GM23248 (cell line): ENCODE results near the gene KCNJ6. TPM values are rescaled to one million over a fixed set of nuclear protein-coding genes. Genes with fewer than 3 reads are reported as not detected.
"Not testable (repeated sequence)": the region's sequence is repeated elsewhere in the genome, so short reads cannot be mapped to it uniquely, and the experiment has no call there.

Experiments
- DNase-seq: peaks from one replicate; pipeline ENCODE4 v3.0.0-alpha.2; 2015
- H2AFZ ChIP-seq: fragments of 200-600 bp; sonication (generic); 2 replicates; pipeline ENCODE4 v1.6.1; 2016; ENCODE audit warnings: antibody characterized with exemption
- H3F3A ChIP-seq: fragments of 200-600 bp; sonication (generic); 2 replicates; pipeline ENCODE4 v1.6.1; 2016; ENCODE audit warnings: mild to moderate bottlenecking, antibody characterized with exemption, mixed run types; ENCODE audit not compliant: insufficient read depth
- H3K27ac ChIP-seq: fragments of 200-600 bp; sonication (generic); 2 replicates; pipeline ENCODE4 v1.5.1; 2016; ENCODE audit warnings: mild to moderate bottlenecking
- H3K27me3 ChIP-seq: fragments of 200-600 bp; sonication (generic); replicated peaks from 2 replicates; pipeline ENCODE4 v1.6.1; 2016; ENCODE audit warnings: mild to moderate bottlenecking; ENCODE audit not compliant: insufficient read depth
- H3K36me3 ChIP-seq: fragments of 200-600 bp; sonication (generic); 2 replicates; pipeline ENCODE4 v1.6.1; 2016; ENCODE audit warnings: low read depth, mild to moderate bottlenecking
- H3K4me1 ChIP-seq: fragments of 200-600 bp; sonication (generic); 2 replicates; pipeline ENCODE4 v1.6.1; 2016; ENCODE audit warnings: mild to moderate bottlenecking; ENCODE audit not compliant: insufficient read depth
- H3K4me2 ChIP-seq: fragments of 200-600 bp; sonication (generic); one replicate; pipeline ENCODE4 v1.6.1; 2016; ENCODE audit warnings: mild to moderate bottlenecking; ENCODE audit not compliant: unreplicated experiment
- H3K4me3 ChIP-seq: fragments of 200-600 bp; sonication (generic); 2 replicates; pipeline ENCODE4 v1.5.1; 2016; ENCODE audit warnings: mild to moderate bottlenecking
- H3K79me2 ChIP-seq: fragments of 200-600 bp; sonication (generic); 2 replicates; pipeline ENCODE4 v1.6.1; 2016; ENCODE audit warnings: mild to moderate bottlenecking; ENCODE audit not compliant: insufficient read depth
- H3K9ac ChIP-seq: fragments of 200-600 bp; sonication (generic); 2 replicates; pipeline ENCODE4 v1.6.1; 2016; ENCODE audit warnings: mild to moderate bottlenecking
- H3K9me2 ChIP-seq: fragments of 200-600 bp; sonication (generic); 2 replicates; pipeline ENCODE4 v1.6.1; 2016; ENCODE audit warnings: mixed run types, mild to moderate bottlenecking, moderate library complexity; ENCODE audit not compliant: insufficient read depth
- H3K9me3 ChIP-seq: fragments of 200-600 bp; sonication (generic); one replicate; pipeline ENCODE4 v1.6.1; 2017; ENCODE audit warnings: low read depth
- H4K20me1 ChIP-seq: fragments of 200-600 bp; sonication (generic); 2 replicates; pipeline ENCODE4 v1.6.0; 2016; ENCODE audit not compliant: insufficient read depth
- EZH2 ChIP-seq: fragments of 200-600 bp; sonication (generic); IDR thresholded peaks from 2 replicates; pipeline ENCODE4 v1.6.1; 2018; ENCODE audit warnings: antibody characterized with exemption, mild to moderate bottlenecking; ENCODE audit not compliant: insufficient read depth, poor library complexity, severe bottlenecking
- EZH2phosphoT487 ChIP-seq: fragments of 200-600 bp; sonication (generic); IDR thresholded peaks from 2 replicates; pipeline ENCODE4 v1.6.1; 2018; ENCODE audit warnings: antibody characterized with exemption, moderate library complexity, mild to moderate bottlenecking, low read depth; ENCODE audit not compliant: insufficient read depth
- WGBS, 2 experiments: methylation state at CpG; one replicate each; pipeline ENCODE4 v1.1.6; 2015 to 2017; ENCODE audit warnings: low lambda C conversion rate in 2 of 2, low coverage in 1 of 2; ENCODE audit errors: missing lambda C conversion rate in 2 of 2; 5-methylcytosine and 5-hydroxymethylcytosine counted together
- in situ Hi-C: fragments of 300-500 bp; cut with MboI; formaldehyde crosslinking; loops from 2 replicates; pipeline ENCODE4 v1.15.0; 2020
- polyA plus RNA-seq: library from polyadenylated mRNA; unstranded; fragments of >200 nt; fragmentation: Nextera tagmentation; extraction: Ambion mirVana; gene quantifications from 2 replicates; pipeline ENCODE4 v1.2.1, GENCODE V29; 2016
- total RNA-seq: library from RNA; depleted of rRNA; stranded (reverse); fragments of >200 nt; shearing (Covaris generic); gene quantifications from 2 replicates; pipeline ENCODE4 v1.2.3, GENCODE V29; 2014

The KCNJ6 gene
- total and polyA plus RNA-seq, 2 experiments from 2014 or later = 0.11 TPM; not detected in 1

- no peak overlapping the region for H2AFZ ChIP-seq
- H4K20me1 ChIP-seq = no peaks in the 10 kb centered on the region
- no peak for DNase-seq
- no peak overlapping the region for H3K4me3 ChIP-seq
- 68 to 71% methylated on average over 10 of the region's 10 CpGs for WGBS, 2 experiments
- in situ Hi-C loops = no loop called here
- no peaks in the 10 kb centered on the region for H3K36me3 ChIP-seq
- no peak overlapping the region for H3K27ac ChIP-seq
- no peaks in the 10 kb centered on the region for H3K79me2 ChIP-seq
- H3K4me2 ChIP-seq = no peak overlapping the region
- H3K9ac ChIP-seq = no peak overlapping the region
- H3F3A ChIP-seq = no peaks in the 10 kb centered on the region
- peaks cover 57% of the 10 kb centered on the region for H3K27me3 ChIP-seq
- no peaks in the 10 kb centered on the region for H3K9me3 ChIP-seq
- H3K4me1 ChIP-seq = no peaks in the 10 kb centered on the region
- no peak for TF ChIP-seq EZH2
- no peak for TF ChIP-seq EZH2phosphoT487
- H3K9me2 ChIP-seq = no peaks in the 10 kb centered on the region
These were observed 181.4 kb downstream of the KCNJ6 start for GRCh38 chr21:37734846-37735245.

DNA sequence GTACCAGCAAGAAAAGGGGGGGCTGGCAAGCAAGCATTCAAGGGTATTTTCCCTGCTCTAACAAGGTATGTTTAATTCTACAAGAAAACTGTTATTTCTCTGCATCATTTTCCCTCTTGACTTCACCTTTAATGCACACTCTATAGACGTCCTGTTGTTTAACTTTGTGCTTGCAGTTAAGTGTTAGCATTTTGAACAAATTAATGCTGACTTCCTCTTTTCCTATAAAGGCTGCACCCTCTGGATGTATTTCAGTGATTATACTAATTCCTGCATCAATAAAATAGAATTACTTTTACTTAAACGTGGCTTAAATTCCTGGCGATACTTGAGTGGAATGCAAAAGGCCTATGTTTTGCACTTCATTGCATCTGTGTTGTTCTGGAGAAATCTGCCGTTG lies 183.3 kb downstream of the KCNJ6 start:
- WGBS, 2 experiments = 22 to 27% methylated on average over 4 of the region's 4 CpGs

DNA sequence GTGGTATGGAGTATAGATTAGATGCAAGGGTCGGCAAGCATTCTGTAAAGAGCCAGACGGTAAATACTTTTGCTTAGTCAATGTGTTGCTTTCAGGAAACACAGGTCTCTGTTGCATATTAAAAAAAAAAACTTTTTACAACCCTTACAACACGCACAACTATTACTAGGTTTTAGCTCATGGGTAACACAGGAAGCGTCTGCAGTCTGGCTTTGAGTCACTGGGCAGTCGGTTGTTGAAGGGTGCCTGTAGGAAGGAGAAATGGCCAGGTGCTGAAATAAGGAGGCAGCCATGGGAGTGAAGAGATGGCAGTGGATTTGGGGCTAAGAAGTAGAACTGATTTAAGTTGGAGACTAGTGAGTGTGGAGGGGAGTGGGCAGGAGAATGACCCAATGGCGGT lies 192.1 kb downstream of the KCNJ6 start:
- no peak for DNase-seq

More for the DNA sequence above, 183.3 kb downstream of the KCNJ6 start:
- Histone ChIP-seq H3K9ac (no peak overlapping the region), H3K27me3 (peaks cover 53% of the 10 kb centered on the region), H3K4me1 (no peaks in the 10 kb centered on the region), H3K9me3 (no peaks in the 10 kb centered on the region), H3K4me3 (no peak overlapping the region), H3K27ac (no peak overlapping the region), H3K9me2 (no peaks in the 10 kb centered on the region), H3K4me2 (no peak overlapping the region), H4K20me1 (no peaks in the 10 kb centered on the region), H2AFZ (no peak overlapping the region), H3F3A (no peaks in the 10 kb centered on the region), H3K79me2 (no peaks in the 10 kb centered on the region), H3K36me3 (no peaks in the 10 kb centered on the region)
- in situ Hi-C loops = no loop called here
- TF ChIP-seq EZH2 (no peak), EZH2phosphoT487 (no peak)
- no peak for DNase-seq

GRCh38 chr21:37717534-37717933 lies 198.7 kb downstream of the KCNJ6 start:
- 57 to 65% methylated on average over 4 of the region's 4 CpGs for WGBS, 2 experiments
- no peaks in the 10 kb centered on the region for H3K9me3 ChIP-seq
- H3F3A ChIP-seq = no peaks in the 10 kb centered on the region
- no peak overlapping the region for H3K4me2 ChIP-seq
- H3K27ac ChIP-seq = no peak overlapping the region
- no peaks in the 10 kb centered on the region for H3K4me1 ChIP-seq
- H3K9me2 ChIP-seq = no peaks in the 10 kb centered on the region
- no peaks in the 10 kb centered on the region for H4K20me1 ChIP-seq
- no peaks in the 10 kb centered on the region for H3K79me2 ChIP-seq
- in situ Hi-C loops = loop anchor here (10.0 to 25.0 kb wide), 2 partner anchors 195 to 407 kb away; partner anchors contain the start of gene KCNJ6
- H3K9ac ChIP-seq = no peak overlapping the region
- DNase-seq = no peak
- no peak overlapping the region for H3K4me3 ChIP-seq
- no peak overlapping the region for H2AFZ ChIP-seq
- H3K36me3 ChIP-seq = no peaks in the 10 kb centered on the region
- no peak for TF ChIP-seq EZH2phosphoT487
- TF ChIP-seq EZH2 = no peak
- peaks cover 8% of the 10 kb centered on the region; the same call in 1 of the 2 replicates for H3K27me3 ChIP-seq

More for the DNA sequence above, 192.1 kb downstream of the KCNJ6 start:
- H3K4me1 ChIP-seq = no peaks in the 10 kb centered on the region
- in situ Hi-C loops = loop anchor here (25.0 kb wide), 1 partner anchor 188 kb away; the partner anchor contains the start of gene KCNJ6
- TF ChIP-seq EZH2 (no peak), EZH2phosphoT487 (no peak)
- 57 to 64% methylated on average over 6 of the region's 6 CpGs for WGBS, 2 experiments
- no peaks in the 10 kb centered on the region for H3K9me2 ChIP-seq
- peaks cover 15% of the 10 kb centered on the region for H3K27me3 ChIP-seq
- no peaks in the 10 kb centered on the region for H3K79me2 ChIP-seq
- no peaks in the 10 kb centered on the region for H3K36me3 ChIP-seq
- no peak overlapping the region for H3K4me2 ChIP-seq
- no peak overlapping the region for H2AFZ ChIP-seq
- no peaks in the 10 kb centered on the region for H3F3A ChIP-seq
- H3K27ac ChIP-seq = no peak overlapping the region
- H3K4me3 ChIP-seq = no peak overlapping the region
- no peak overlapping the region for H3K9ac ChIP-seq
- H4K20me1 ChIP-seq = no peaks in the 10 kb centered on the region
- H3K9me3 ChIP-seq = no peaks in the 10 kb centered on the region

DNA sequence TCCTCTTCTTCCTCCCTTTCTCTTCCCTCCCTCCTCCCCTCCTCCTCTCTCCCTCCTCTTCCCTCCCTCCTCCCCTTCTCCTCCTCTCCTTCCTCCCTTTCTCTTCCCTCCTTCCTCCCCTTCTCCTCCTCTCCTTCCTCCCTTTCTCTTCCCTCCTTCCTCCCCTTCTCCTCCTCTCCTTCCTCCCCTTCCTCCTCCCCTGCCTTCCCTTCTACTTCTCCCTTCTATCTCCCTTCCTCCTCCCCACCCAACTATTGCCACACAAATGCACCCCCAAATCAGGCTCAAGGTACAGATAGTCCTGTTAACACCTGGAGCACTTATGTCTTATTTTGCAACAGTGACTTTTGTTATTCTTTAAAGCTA lies 203.7 kb downstream of the KCNJ6 start:
- H3K4me2 ChIP-seq, H3K9me3 ChIP-seq, H3K36me3 ChIP-seq, H4K20me1 ChIP-seq, DNase-seq, H3K9ac ChIP-seq, H3K79me2 ChIP-seq, H3K27me3 ChIP-seq, H3K27ac ChIP-seq, H3F3A ChIP-seq, H2AFZ ChIP-seq, H3K4me1 ChIP-seq, H3K4me3 ChIP-seq, H3K9me2 ChIP-seq: not testable (repeated sequence)
- in situ Hi-C loops = loop anchor here (10.0 to 25.0 kb wide), 2 partner anchors 200 to 412 kb away; partner anchors contain the start of gene KCNJ6
